GM12878 (cell line): ENCODE measurements around the gene C1orf141. TPM values are rescaled to one million over a fixed set of nuclear protein-coding genes. Genes with fewer than 3 reads are reported as not detected.
A peak's percentile ranks its signal among the peaks of the same experiment; 100 is the strongest.
"Not testable (repeated sequence)": the region's sequence is repeated elsewhere in the genome, so short reads cannot be mapped to it uniquely, and the experiment has no call there.

Source experiments
- ATAC-seq: fragments of 200-7000 bp; cut with Tn5 transposase; 3 replicates; pipeline ENCODE4 v1.9.1; 2020; ENCODE audit warnings: mild to moderate bottlenecking, moderate library complexity
- BruUV-seq: library from RNA; stranded (reverse); fragments of 400-500 nt; replicated peaks from 2 replicates; lab custom pipeline; 2021; lab: Mats Ljungman, UMichigan
- CTCF ChIA-PET: fragments of 300-600 bp; sonication (Branson Sonifier 250); formaldehyde crosslinking; extraction: SDS; loops from one replicate; lab custom pipeline; 2021; ENCODE audit warnings: inconsistent platforms; lab: Yijun Ruan, JAX
- POLR2A ChIA-PET: fragments of 350-600 bp; formaldehyde crosslinking; extraction: SDS; loops from one replicate; lab custom pipeline; 2021; ENCODE audit warnings: inconsistent platforms; lab: Charles Lee
- RAD21 ChIA-PET: fragments of 300-600 bp; sonication (Branson Sonifier 250); formaldehyde crosslinking; loops from one replicate; lab custom pipeline; 2023; ENCODE audit warnings: antibody characterized with exemption; ENCODE audit not compliant: unreplicated experiment; lab: Charles Lee
- SMC1A ChIA-PET: fragments of 300-600 bp; sonication (Branson Sonifier 250); formaldehyde crosslinking; loops from one replicate; lab custom pipeline; 2023; ENCODE audit not compliant: unreplicated experiment, uncharacterized antibody; lab: Charles Lee
- DNase-seq: peaks from one replicate; pipeline ENCODE4 v3.0.0-alpha.2; 2011; ENCODE audit warnings: low read depth, low spot score
- FAIRE-seq: peaks from 3 replicates; lab custom pipeline; 2011; peaks lifted over from hg19 to GRCh38; lab: Jason Lieb, UNC
- H2AFZ ChIP-seq: 2 replicates; pipeline ENCODE4 v1.6.0; 2011; ENCODE audit warnings: low read depth, low read length, control low read depth; ENCODE audit not compliant: control insufficient read depth
- H3K27ac ChIP-seq: 2 replicates; pipeline ENCODE4 v1.5.1; 2011; ENCODE audit warnings: control low read depth; ENCODE audit not compliant: control insufficient read depth, insufficient read depth
- H3K27me3 ChIP-seq, 2 experiments: replicated peaks in 1 of 2; 2 replicates each; pipeline versions ENCODE4 v1.6.0 to v1.6.1; 2011; ENCODE audit warnings: low read length in 1 of 2; ENCODE audit not compliant: control insufficient read depth in 2 of 2, insufficient read depth in 2 of 2
- H3K36me3 ChIP-seq, 2 experiments: 2 replicates each; pipeline ENCODE4 v1.5.1; 2011; ENCODE audit warnings: low read length in 1 of 2; ENCODE audit not compliant: control insufficient read depth in 2 of 2, insufficient read depth in 2 of 2
- H3K4me1 ChIP-seq: 2 replicates; pipeline ENCODE4 v1.6.1; 2011; ENCODE audit warnings: mild to moderate bottlenecking, low read length, moderate library complexity, mixed read lengths; ENCODE audit not compliant: control insufficient read depth, insufficient read depth
- H3K4me2 ChIP-seq: 2 replicates; pipeline ENCODE4 v1.6.0; 2011; ENCODE audit warnings: control low read depth; ENCODE audit not compliant: control insufficient read depth, insufficient read depth
- H3K4me3 ChIP-seq: fragments of 200-600 bp; sonication (generic); 2 replicates; pipeline ENCODE4 v1.5.1; 2016
- H3K79me2 ChIP-seq: 2 replicates; pipeline ENCODE4 v1.6.0; 2011; ENCODE audit warnings: low read length; ENCODE audit not compliant: control insufficient read depth, insufficient read depth
- H3K9ac ChIP-seq: 2 replicates; pipeline ENCODE4 v1.8.0; 2011; ENCODE audit warnings: low read length, control low read depth, mixed read lengths; ENCODE audit not compliant: control insufficient read depth, insufficient read depth
- H3K9me3 ChIP-seq: replicated peaks from 3 replicates; pipeline ENCODE4 v1.5.1; 2011; ENCODE audit warnings: mild to moderate bottlenecking, low read length; ENCODE audit not compliant: control insufficient read depth, insufficient read depth
- H4K20me1 ChIP-seq: 2 replicates; pipeline ENCODE4 v1.6.0; 2011; ENCODE audit not compliant: control insufficient read depth, insufficient read depth
- CBX5 ChIP-seq: sonication (generic); IDR thresholded peaks from 2 replicates; pipeline ENCODE4 v1.6.1; 2016; ENCODE audit warnings: low read depth, moderate library complexity, mild to moderate bottlenecking, inconsistent platforms
- WGBS: methylation state at CpG from one replicate; pipeline ENCODE4 v1.1.6; 2016; ENCODE audit warnings: low lambda C conversion rate; ENCODE audit not compliant: insufficient replicate concordance, insufficient coverage; ENCODE audit errors: missing lambda C conversion rate; 5-methylcytosine and 5-hydroxymethylcytosine counted together
- in situ Hi-C: fragments of 300-500 bp; cut with MboI; formaldehyde crosslinking; loops from 9 replicates; pipeline ENCODE4 v1.14.3; 2018; ENCODE audit warnings: mixed read lengths
- intact Hi-C: fragments of 100-400 bp; cut with micrococcal nuclease; formaldehyde crosslinking; loops from one replicate; pipeline ENCODE4 v1.14.2; 2022; ENCODE audit not compliant: unreplicated experiment
- polyA plus RNA-seq, 11 experiments: library from polyadenylated mRNA; depleted of rRNA in 4 of 11; unstranded in 6 of 11; stranded (reverse) in 5 of 11; fragments of >200 nt; fragmentation: Nextera tagmentation in 4 of 11; fragmentation: Illumina TruSeq in 1 of 11; extraction: Ambion mirVana in 4 of 11; extraction: Trizol in 1 of 11; gene quantifications; 1 replicate in 1 of 11; 2 replicates in 10 of 11; pipeline versions ENCODE4 v1.2.1 to v1.2.3, GENCODE V29; 2011 to 2016; ENCODE audit warnings: inconsistent platforms in 2 of 11, missing spikeins in 2 of 11, low read depth in 1 of 11
- total RNA-seq, 4 experiments: library from RNA; depleted of rRNA in 3 of 4; stranded (reverse); fragments of >200 nt in 3 of 4; fragmentation: Illumina TruSeq in 1 of 4; extraction: Trizol in 1 of 4; gene quantifications; 2 replicates each; pipeline versions ENCODE4 v1.2.1 to v1.2.3, GENCODE V29; 2013 to 2021
- TF ChIP-seq, protein P1 (sequence below): fragments of 450-650 bp; formaldehyde crosslinking; IDR thresholded peaks from 2 replicates; pipeline ENCODE4 v1.5.0; 2022; ENCODE audit warnings: mild to moderate bottlenecking, missing genetic modification characterization

The C1orf141 gene
- total and polyA plus RNA-seq, 10 of the 15 experiments (the other 5 are each of a cell fraction or from before 2014, with no cell fraction given): not detected

DNA sequence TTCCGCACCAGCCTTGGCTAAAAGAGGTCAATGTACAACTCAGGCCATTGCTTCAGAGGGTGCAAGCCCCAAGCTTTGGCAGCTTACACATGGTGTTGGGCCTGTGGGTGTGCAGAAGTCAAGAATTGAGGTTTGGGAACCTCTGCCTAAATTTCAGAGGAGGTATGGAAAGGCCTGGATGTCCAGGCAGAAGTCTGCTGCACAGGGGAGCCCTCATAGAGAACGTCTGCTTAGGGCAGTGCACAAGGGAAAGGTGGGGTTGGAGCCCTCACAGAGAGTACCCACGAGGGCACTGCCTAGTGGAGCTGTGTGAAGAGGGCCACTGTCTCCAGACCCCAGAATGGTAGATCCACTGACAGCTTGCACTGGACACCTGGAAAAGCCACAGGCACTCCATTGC is 67.1 kb downstream of the C1orf141 start:
- ATAC-seq, POLR2A ChIA-PET, CTCF ChIA-PET, H3K36me3 ChIP-seq, intact Hi-C loops, H3K27ac ChIP-seq, H3K4me2 ChIP-seq, H3K9ac ChIP-seq, H3K79me2 ChIP-seq, H4K20me1 ChIP-seq, H3K9me3 ChIP-seq, H3K4me3 ChIP-seq, RAD21 ChIA-PET, FAIRE-seq, in situ Hi-C loops, H2AFZ ChIP-seq, DNase-seq, SMC1A ChIA-PET, BruUV-seq, H3K27me3 ChIP-seq, H3K4me1 ChIP-seq: not testable (repeated sequence)
- TF ChIP-seq CBX5: 0 out of 2 replicates have a peak, but pooled peaks have one; percentile 30
- 42% methylated on average over 3 of the region's 3 CpGs for WGBS

DNA sequence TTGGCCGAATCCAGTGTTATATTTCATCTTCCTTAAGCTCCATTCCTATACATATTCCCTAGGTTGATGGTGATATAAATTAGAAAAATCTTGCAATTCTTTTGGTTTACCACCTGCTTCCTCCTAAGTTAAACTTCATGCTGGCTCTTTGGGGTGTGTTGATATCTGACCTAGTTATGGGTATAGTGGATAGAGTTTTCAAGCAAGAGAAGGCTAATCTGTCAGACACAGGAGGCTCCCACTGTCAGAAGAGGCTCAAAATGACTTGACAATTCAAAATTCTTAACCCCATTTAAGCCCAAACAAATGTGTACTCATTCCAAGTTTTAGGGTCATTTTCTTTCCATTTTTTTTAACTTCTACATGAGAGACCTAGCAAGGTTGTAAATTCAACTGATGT is 72.4 kb downstream of the C1orf141 start:
- CTCF ChIA-PET: interaction anchor here (1.1 kb wide), 1 partner anchor 82 kb away, joined by 3 read pairs; no protein-coding TSS in a partner anchor
- FAIRE-seq: no peak

More for the DNA sequence above, 72.4 kb downstream of the C1orf141 start:
- Histone ChIP-seq H3K36me3 (no peaks in the 10 kb centered on the region), H4K20me1 (no peaks in the 10 kb centered on the region), H3K27ac (no peak overlapping the region), H2AFZ (no peak overlapping the region), H3K4me2 (no peak overlapping the region), H3K4me1 (no peaks in the 10 kb centered on the region), H3K79me2 (no peaks in the 10 kb centered on the region), H3K4me3 (no peak overlapping the region), H3K9ac (no peak overlapping the region), H3K27me3 (no peaks in the 10 kb centered on the region; a peak in 1 of 4 replicates), H3K9me3 (no peaks in the 10 kb centered on the region; the same call in 2 of the 3 replicates)
- no peak for DNase-seq
- ChIA-PET SMC1A (interaction anchor here (0.8 kb wide), 1 partner anchor 11 kb away, joined by 4 read pairs; no protein-coding TSS in a partner anchor), RAD21 (no interaction called here), POLR2A (interaction anchor here (0.5 kb wide), 1 partner anchor 108 kb away, joined by 6 read pairs; no protein-coding TSS in a partner anchor)
- in situ Hi-C loops: no loop called here
- no TSS peak for BruUV-seq
- WGBS: 93% methylated on average over 1 of the region's 1 CpG
- ATAC-seq: no peak
- intact Hi-C loops: no loop called here
- TF ChIP-seq, protein P1, sequence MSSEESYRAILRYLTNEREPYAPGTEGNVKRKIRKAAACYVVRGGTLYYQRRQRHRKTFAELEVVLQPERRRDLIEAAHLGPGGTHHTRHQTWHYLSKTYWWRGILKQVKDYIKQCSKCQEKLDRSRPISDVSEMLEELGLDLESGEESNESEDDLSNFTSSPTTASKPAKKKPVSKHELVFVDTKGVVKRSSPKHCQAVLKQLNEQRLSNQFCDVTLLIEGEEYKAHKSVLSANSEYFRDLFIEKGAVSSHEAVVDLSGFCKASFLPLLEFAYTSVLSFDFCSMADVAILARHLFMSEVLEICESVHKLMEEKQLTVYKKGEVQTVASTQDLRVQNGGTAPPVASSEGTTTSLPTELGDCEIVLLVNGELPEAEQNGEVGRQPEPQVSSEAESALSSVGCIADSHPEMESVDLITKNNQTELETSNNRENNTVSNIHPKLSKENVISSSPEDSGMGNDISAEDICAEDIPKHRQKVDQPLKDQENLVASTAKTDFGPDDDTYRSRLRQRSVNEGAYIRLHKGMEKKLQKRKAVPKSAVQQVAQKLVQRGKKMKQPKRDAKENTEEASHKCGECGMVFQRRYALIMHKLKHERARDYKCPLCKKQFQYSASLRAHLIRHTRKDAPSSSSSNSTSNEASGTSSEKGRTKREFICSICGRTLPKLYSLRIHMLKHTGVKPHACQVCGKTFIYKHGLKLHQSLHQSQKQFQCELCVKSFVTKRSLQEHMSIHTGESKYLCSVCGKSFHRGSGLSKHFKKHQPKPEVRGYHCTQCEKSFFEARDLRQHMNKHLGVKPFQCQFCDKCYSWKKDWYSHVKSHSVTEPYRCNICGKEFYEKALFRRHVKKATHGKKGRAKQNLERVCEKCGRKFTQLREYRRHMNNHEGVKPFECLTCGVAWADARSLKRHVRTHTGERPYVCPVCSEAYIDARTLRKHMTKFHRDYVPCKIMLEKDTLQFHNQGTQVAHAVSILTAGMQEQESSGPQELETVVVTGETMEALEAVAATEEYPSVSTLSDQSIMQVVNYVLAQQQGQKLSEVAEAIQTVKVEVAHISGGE (CRISPR knock-in tag): no peak
- TF ChIP-seq, all 136 proteins: peak for 0
